Measurements from ENCODE around the gene SART1. TPM values are rescaled to one million over a fixed set of nuclear protein-coding genes. Genes with fewer than 3 reads are reported as not detected.

Gene SART1
- polyA plus RNA-seq, 1 donor (not counting 4 experiments of a cell fraction or from before 2014, with no cell fraction given), result 14.7 TPM

- H3K4me3 ChIP-seq (ENCODE audit: control insufficient read depth in 2 of 3, extremely low read depth in 1 of 3, insufficient read depth in 2 of 3, low read depth in 1 of 3, low read length in 3 of 3), result no peak overlapping the region
- no peak overlapping the region for H2AFZ ChIP-seq (ENCODE audit: control insufficient read depth, low read length)
- H3K27ac ChIP-seq (ENCODE audit: control insufficient read depth, insufficient read depth, low read length), result no peak overlapping the region
- peaks cover 7 to 10% of the 10 kb centered on the region in 2 experiments for H3K36me3 ChIP-seq (ENCODE audit: control insufficient read depth in 2 of 2, extremely low read depth in 1 of 2, insufficient read depth in 2 of 2, low read length in 2 of 2)
- no peaks in the 10 kb centered on the region for H4K20me1 ChIP-seq (ENCODE audit: control insufficient read depth, extremely low read depth, insufficient read depth, low read length)
- no peak overlapping the region for H3K9ac ChIP-seq (ENCODE audit: control insufficient read depth, extremely low read depth, insufficient read depth, low read length)
- H3K4me2 ChIP-seq (ENCODE audit: control insufficient read depth, extremely low read depth, insufficient read depth, low read depth, low read length), result no peak overlapping the region
- H3K79me2 ChIP-seq (ENCODE audit: control insufficient read depth, insufficient read depth, low read length), result no peaks in the 10 kb centered on the region
- no peaks in the 10 kb centered on the region for H3K9me1 ChIP-seq (ENCODE audit: control insufficient read depth, extremely low read depth, insufficient read depth, low read length)
- dilution Hi-C loops (cut with MboI; ENCODE audit: extremely low pct_ligation_motif_present, low sequenced_read_pairs), result no loop called here
- H3K27me3 ChIP-seq (ENCODE audit: control insufficient read depth, extremely low read depth, insufficient read depth, low read length), result no peaks in the 10 kb centered on the region
- DNase-seq (ENCODE audit: low read depth, low spot score) (no peak), FAIRE-seq (no peak)
- TF ChIP-seq EZH2 (IDR thresholded peaks at IDR 0.05; ENCODE audit: low read length) (no peak), CTCF (optimal IDR thresholded peaks at IDR 0.05 in 1 of 3, IDR thresholded peaks at IDR 0.05 in 1 of 3, conservative IDR thresholded peaks at IDR 0.05 in 1 of 3; ENCODE audit: extremely low read depth in 1 of 3, insufficient read depth in 2 of 3, low read length in 3 of 3) (no peak)
- H3K9me3 ChIP-seq (ENCODE audit: control insufficient read depth, low read depth, low read length), result no peaks in the 10 kb centered on the region
- no peaks in the 10 kb centered on the region for H3K4me1 ChIP-seq (ENCODE audit: control insufficient read depth, extremely low read depth, insufficient read depth, low read length)
Observed at GRCh38 chr11:65992056-65992455, 30.5 kb downstream of the SART1 start.

- Histone ChIP-seq H2AFZ (ENCODE audit: control insufficient read depth, low read length) (no peak overlapping the region), H3K4me1 (ENCODE audit: control insufficient read depth, extremely low read depth, insufficient read depth, low read length) (peaks cover 5% of the 10 kb centered on the region), H3K27ac (ENCODE audit: control insufficient read depth, insufficient read depth, low read length) (no peak overlapping the region), H3K4me3 (ENCODE audit: control insufficient read depth in 2 of 3, extremely low read depth in 1 of 3, insufficient read depth in 2 of 3, low read depth in 1 of 3, low read length in 3 of 3) (no peak overlapping the region), H4K20me1 (ENCODE audit: control insufficient read depth, extremely low read depth, insufficient read depth, low read length) (peaks cover 4% of the 10 kb centered on the region), H3K9me3 (ENCODE audit: control insufficient read depth, low read depth, low read length) (no peaks in the 10 kb centered on the region), H3K36me3 (ENCODE audit: control insufficient read depth in 2 of 2, extremely low read depth in 1 of 2, insufficient read depth in 2 of 2, low read length in 2 of 2) (peaks cover 27 to 31% of the 10 kb centered on the region in 2 experiments), H3K9me1 (ENCODE audit: control insufficient read depth, extremely low read depth, insufficient read depth, low read length) (peaks cover 2% of the 10 kb centered on the region), H3K9ac (ENCODE audit: control insufficient read depth, extremely low read depth, insufficient read depth, low read length) (no peak overlapping the region), H3K27me3 (ENCODE audit: control insufficient read depth, extremely low read depth, insufficient read depth, low read length) (no peaks in the 10 kb centered on the region), H3K79me2 (ENCODE audit: control insufficient read depth, insufficient read depth, low read length) (peaks cover 31% of the 10 kb centered on the region), H3K4me2 (ENCODE audit: control insufficient read depth, extremely low read depth, insufficient read depth, low read depth, low read length) (no peak overlapping the region)
- dilution Hi-C loops (cut with MboI; ENCODE audit: extremely low pct_ligation_motif_present, low sequenced_read_pairs), result no loop called here
- TF ChIP-seq EZH2 (IDR thresholded peaks at IDR 0.05; ENCODE audit: low read length), result no peak
- TF ChIP-seq CTCF (optimal IDR thresholded peaks at IDR 0.05 in 1 of 3, IDR thresholded peaks at IDR 0.05 in 1 of 3, conservative IDR thresholded peaks at IDR 0.05 in 1 of 3; ENCODE audit: extremely low read depth in 1 of 3, insufficient read depth in 2 of 3, low read length in 3 of 3), result no peak
- DNase-seq (ENCODE audit: low read depth, low spot score) (no peak), FAIRE-seq (no peak)
Observed at GRCh38 chr11:65997286-65997685, 35.8 kb downstream of the SART1 start.
